GM21576 (cell line): ENCODE data around the gene IDUA.
"Not testable (repeated sequence)": the region's sequence is repeated elsewhere in the genome, so short reads cannot be mapped to it uniquely, and the experiment has no call there.

Experiments
- ATAC-seq: cut with Tn5 transposase; IDR thresholded peaks from one replicate; pipeline ENCODE4 v1.9.1; 2021; ENCODE audit warnings: mild to moderate bottlenecking, moderate library complexity; ENCODE audit not compliant: unreplicated experiment

IDUA gene

DNA sequence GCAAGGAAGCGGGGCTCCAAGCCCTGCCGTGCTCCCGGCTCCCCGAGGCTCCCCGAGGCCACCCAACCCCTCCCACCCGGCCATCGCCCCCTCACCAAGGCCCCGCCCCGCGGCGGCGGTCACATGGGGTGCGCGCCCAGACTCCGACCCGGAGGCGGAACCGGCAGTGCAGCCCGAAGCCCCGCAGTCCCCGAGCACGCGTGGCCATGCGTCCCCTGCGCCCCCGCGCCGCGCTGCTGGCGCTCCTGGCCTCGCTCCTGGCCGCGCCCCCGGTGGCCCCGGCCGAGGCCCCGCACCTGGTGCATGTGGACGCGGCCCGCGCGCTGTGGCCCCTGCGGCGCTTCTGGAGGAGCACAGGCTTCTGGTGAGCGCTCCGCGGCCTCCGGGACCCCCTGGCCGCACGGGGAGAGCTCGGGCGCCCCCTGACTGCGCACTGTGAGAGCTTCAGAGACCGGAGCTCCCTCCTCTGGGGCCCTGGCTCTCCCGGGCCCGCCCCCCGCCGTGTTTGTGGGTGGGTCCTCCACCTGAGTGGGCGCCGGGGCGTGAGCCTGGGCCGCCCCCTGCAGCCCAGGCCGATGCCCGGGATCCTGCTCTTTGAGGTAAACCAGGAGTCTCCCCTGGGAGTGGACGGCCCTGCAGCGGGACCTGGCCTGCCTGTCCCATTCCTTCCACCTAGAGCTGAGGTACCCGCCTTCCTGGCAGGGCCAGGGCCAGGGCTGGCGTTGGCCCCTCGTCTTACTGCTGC lies at the start of gene IDUA:
IDUA (plus strand) TSS at position 166 of the 745 bp plus-strand sequence; CDS start at position 207, 41 bp downstream.
- ATAC-seq, result peak; percentile 64

DNA sequence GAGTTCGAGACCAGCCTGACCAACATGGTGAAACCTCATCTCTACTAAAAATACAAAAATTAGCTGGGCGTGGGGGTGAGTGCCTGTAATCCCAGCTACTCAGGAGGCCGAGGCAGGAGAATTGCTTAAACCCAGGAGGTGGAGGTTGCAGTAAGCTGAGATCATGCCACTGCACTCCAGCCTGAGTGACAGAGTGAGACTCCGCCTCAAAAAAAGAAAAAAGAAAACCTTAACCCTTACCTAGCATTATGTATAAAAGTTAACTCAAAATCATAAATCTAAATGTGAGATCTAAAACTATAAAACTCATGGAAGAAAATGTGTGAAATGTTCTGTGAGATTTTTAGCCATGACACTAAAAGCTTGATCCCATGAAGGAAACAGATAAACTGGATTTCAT lies 47.3 kb upstream of the IDUA start:
- not testable (repeated sequence) for ATAC-seq

DNA sequence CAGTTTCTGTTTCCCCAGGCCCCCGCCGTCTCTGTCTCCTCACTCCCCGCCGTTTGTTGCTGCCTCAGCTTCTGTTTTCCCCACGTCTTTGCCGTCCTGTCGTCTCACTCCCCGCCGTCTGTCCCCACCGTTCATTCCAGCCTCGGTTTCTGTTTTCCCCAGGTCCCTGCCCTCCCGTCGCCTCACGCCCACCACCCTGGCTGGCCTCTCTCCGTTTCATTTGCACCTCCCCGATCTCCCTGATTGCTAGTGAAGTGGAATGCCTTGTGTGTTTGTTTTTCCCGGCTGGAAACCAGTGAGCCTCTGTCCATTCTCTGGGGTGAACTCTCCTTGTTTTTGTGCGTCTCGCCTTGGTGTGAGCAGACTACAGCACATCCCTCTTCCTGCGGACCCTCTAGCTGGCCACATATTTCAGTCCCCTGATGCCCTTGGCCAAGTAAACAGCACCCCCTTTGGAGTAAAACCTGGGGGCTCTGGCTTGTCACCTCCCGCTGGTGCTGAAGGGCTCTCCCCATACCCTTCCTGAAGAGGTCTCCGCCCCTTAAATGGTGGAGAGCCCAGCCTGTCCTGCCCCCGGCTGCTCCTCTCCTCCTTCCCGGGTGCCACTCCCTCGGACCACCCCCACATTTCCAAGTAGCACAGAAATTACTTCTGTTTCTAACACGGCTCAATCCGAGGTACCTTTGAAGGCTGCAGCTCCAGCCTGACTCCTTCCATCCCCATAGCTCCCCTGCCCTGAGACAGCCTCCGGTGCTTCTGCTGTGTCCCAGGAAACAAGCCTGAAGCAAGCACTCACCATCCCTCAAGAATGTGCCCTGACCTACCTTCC lies 41.4 kb upstream of the IDUA start:
- ATAC-seq, result no peak

DNA sequence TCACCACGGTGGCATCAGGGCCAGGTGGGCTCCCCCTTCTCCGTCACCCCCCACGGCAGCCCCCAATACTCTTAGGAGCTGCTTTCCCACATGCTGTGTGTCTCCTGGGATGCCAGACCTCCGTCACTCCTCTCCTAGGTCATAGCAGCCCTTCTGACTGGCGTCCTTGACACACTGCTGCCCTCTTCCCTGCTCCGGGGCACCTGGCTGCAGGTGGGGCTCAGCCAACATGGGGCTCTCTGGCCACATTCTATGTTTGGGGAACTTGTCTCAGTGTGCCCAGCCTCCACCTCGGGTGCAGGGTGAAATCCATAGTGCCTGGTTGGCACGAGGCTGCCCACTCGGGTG lies 40.8 kb upstream of the IDUA start:
- no peak for ATAC-seq

DNA sequence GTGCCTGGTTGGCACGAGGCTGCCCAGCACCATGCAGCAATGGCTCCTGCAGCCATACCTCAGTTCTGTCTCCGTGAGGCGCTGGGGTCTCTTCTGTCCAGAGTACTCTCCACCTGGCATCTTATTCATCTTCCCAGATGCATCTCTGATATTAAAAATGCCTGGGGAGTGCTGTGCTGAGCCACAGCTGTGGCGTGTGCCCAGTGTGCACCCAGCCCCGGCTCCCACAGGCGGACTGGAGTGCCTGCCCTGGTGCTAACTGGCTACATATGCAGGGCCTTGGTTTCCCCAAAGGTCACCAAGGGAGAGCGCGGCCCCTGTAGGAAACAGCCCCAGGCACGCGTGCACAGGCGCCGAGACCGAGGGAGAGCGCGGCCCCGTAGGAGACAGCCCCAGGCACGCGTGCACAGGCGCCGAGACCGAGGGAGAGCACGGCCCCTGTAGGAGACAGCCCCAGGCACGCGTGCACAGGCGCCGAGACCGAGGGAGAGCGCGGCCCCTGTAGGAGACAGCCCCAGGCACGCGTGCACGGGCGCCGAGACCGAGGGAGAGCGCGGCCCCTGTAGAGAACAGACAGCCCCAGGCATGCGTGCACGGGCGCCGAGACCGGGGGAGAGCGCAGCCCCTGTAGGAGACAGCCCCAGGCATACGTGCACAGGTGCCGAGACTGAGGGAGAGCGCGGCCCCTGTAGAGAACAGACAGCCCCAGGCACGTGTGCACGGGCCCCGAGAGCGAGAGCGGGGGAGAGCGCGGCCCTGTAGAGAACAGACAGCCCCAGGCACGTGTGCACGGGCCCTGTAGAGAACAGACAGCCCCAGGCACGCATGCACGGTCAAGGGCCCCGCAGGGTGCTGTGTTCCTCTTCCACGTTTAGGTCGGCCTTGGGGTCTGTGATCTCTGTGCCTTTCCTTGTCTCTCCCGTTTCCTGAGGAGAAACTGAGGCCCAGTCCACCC lies 40.0 kb upstream of the IDUA start:
- ATAC-seq, result no peak

DNA sequence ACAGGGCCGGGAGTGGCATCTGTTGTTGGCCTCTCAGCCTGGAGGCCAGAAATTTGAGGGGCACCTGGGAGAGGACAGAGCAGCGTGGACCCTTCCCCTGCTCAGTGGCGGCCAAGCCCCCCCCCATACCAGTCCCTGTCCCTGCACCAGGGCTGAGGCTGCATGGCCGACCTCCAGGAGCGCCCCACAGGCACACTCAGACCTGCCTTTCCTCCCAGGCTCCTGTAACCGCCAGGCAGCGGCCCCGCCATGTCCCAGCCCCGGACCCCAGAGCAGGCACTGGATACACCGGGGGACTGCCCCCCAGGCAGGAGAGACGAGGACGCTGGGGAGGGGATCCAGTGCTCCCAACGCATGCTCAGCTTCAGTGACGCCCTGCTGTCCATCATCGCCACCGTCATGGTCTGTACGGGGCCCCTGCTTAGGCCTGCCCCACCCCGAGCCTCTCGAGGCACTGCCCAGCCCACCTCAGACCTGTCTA lies 39.3 kb upstream of the IDUA start:
- no peak for ATAC-seq

DNA sequence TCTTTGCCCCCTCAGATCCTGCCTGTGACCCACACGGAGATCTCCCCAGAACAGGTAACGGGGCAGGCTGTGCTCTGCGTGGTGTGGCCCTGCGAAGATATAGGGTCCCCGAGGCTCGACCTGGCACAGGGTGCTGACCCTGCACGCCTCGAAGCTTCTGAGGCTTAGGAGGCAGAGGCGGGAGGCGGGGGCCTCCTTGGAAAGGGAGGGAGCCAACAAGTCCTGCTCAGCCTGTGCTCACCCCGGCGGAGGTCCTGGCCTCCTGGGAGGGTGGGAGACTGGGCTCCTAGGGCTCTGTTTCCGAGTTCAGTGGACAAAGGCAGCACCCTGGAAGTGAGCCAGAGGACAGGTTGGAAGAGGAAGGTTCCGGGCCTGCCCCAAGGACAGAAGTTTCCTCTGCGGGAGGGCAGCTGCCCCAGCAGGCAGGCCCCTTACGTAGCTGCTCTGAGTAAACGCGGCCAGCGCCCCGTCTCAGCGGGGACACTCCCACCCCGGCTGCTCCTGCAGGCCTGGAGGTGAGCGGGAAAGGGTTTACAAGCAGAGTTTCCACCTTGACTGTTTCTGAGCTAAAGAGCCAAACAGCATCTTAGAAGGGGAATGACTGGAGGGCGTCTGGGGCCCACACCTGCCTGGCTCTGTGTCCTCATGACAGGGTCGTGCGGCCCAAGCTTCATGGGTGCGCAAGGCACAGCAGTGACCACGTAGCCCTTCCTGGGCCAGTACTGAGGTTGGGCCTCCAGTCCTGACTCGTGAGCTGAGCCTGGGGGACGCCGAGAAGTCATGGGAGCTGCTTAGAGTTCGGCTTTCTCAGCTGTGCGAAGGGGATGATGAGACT lies 38.5 kb upstream of the IDUA start:
- no peak for ATAC-seq

DNA sequence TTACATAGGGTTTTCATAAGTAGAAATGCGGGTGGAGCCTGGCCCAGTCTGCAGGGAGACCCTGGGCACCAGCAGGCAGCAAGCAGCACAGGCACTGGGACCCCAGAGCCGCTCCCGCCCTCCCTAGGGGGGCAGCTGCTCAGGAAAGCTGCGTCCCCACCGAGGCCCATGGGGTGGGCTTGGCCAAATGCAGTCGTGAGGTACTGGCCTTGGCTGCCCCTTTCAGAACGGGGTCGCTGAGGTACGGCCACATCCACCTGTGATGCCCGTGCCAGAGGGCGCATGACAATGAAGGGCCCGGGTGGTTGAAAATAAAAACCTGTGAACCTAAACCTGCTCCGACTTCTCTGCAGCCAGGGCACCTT lies 37.9 kb upstream of the IDUA start:
- no peak for ATAC-seq

DNA sequence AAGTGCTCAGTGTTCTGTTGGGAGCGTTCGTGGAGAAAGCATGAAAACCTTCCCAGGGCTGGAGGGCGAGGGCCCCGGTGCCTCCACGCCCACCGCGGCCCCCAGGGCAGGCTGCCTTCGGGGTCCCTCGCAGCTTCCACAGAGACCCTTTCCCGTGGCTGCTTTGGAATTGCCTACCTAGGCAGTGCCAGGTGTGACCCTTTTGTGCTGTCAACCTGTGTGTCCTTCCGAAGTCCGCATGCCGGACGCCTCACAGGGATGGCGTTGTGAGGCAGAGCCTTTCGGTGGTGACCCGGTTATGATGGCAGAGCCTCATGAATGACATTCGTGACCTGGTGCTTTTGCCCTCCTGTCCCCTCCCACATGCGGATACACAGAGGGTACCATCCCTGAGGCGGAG lies 37.2 kb upstream of the IDUA start:
- no peak for ATAC-seq

DNA sequence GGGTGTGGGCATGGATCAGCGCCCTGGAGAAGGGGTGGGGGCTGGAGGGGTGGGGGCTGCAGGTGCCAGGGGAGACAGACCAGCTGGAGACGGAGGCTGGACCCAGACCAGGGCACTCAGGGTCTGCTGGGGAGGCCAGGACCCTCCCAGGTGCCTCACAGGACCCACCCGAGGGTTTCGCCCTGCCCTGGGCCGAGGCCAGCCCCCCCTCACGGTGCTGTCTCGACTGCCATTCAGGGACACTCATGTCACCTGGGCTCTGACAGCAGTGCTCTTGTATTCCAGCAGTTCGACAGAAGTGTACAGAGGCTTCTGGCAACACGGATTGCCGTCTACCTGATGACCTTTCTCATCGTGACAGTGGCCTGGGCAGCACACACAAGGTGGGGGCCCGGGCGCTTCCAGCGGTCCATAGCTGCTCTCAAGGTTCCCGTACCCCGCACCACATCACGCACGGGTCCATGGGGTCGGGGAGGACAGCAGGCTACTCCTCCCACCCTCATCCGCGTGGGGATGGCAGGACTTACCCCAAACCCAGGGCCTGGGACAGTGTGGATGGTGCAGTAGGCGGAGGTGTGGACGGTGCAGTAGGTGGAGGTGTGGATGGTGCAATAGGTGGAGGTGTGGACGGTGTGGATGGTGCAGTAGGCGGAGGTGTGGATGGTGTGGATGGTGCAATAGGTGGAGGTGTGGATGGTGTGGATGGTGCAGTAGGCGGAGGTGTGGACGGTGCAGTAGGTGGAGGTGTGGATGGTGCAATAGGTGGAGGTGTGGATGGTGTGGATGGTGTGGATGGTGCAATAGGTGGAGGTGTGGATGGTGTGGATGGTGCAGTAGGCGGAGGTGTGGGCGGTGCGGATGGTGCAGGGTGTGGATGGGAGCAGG lies 36.5 kb upstream of the IDUA start:
- ATAC-seq, result no peak

DNA sequence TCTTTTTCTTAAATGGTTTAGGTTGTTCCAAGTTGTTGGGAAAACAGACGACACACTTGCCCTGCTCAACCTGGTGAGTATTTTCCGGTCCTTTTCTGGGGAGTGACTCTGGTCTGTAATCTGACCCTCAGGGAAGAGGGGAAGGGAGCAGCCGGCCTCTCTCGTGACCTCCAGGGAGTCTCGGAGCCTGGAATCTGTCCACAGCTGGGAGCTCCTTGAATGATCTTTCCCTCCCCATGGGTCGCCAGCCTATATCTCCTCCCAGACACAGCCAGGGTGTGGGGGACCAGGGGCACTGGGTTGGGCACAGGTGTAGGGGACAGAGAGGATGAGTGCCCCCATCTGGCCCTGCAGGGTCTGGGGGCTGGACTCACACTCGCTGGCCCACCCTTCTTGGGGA lies 35.7 kb upstream of the IDUA start:
- no peak for ATAC-seq

DNA sequence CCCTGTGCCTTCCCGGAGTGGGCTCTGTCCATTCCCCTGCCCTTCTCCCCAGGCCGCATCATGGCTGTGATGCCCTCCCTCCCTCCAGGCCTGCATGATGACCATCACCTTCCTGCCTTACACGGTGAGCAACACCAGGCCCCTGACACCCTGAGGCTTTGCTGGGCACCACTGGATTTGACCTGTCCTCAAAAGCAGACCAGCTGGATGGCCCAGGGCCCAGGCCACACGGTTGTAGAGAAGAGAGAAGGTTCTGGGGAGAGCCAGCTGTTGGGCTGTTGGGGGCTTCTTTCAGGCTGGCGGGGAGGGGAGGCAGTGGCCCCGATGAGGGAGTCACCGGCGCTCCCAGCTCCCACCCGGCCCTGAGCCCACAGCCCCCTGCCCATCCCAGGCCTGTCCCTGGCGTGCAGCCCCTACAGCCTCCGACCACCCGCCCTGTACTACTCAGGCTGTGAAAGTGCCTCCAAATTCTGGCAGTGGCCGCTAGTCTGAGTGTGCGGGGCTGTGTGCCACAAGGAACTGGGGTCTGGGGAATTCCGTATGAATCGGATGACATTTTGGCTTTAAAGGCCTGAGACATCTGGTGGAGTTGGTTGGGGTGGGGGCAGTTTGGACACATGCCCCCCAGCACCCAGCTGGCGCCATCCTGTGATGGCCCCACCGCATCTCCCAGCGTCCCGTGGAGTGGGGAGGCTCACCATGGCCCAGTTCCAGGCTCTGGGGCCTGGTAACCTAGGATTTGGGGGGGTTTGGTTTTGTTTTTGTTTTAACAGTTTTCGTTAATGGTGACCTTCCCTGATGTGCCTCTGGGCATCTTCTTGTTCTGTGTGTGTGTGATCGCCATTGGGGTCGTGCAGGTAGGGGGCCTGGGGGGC lies 35.0 kb upstream of the IDUA start:
- ATAC-seq, result no peak

DNA sequence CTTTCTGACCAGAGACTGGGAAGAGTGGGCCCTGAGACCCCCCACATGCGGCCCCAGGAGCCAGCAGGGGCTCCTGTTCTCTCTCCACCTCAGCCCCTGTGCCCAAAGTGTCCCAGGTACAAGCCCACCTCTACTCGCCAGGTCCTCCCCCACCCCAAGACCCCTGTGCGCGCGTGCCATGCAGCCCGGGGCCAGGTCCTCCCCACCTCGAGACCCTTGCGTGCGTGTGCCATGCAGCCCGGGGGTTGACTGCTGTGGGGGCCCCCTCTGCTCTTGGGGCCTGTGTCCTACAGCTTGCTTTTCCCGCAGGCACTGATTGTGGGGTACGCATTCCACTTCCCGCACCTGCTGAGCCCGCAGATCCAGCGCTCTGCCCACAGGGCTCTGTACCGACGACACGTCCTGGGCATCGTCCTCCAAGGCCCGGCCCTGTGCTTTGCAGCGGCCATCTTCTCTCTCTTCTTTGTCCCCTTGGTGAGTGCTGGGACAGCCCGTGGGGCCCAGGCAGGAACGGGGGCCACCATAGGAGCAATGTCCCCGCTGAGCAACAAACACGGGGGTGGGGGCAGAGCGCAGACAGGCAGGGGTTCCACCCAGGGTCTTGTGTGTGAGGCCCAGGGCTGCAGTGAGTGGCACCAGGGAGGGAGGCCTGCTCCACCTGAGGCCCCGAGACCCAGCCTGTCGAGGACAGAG lies 33.8 kb upstream of the IDUA start:
- ATAC-seq, result no peak

DNA sequence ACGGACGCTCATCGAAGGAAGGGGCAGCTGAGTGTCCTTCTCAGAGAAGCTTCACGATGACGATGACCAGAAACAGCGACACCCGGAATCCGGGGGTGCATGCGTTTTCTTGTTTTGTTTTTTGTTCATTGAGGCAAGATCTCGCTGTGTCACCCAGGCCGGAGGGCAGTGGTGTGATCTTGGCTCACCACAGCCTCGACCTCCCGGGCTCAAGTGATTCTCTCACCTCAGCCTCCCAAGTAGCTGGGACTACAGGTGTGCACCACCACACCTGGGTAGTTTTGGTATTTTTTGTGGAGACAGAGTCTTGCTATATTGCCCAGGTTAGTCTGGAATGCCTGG lies 33.3 kb upstream of the IDUA start:
- ATAC-seq, result no peak

DNA sequence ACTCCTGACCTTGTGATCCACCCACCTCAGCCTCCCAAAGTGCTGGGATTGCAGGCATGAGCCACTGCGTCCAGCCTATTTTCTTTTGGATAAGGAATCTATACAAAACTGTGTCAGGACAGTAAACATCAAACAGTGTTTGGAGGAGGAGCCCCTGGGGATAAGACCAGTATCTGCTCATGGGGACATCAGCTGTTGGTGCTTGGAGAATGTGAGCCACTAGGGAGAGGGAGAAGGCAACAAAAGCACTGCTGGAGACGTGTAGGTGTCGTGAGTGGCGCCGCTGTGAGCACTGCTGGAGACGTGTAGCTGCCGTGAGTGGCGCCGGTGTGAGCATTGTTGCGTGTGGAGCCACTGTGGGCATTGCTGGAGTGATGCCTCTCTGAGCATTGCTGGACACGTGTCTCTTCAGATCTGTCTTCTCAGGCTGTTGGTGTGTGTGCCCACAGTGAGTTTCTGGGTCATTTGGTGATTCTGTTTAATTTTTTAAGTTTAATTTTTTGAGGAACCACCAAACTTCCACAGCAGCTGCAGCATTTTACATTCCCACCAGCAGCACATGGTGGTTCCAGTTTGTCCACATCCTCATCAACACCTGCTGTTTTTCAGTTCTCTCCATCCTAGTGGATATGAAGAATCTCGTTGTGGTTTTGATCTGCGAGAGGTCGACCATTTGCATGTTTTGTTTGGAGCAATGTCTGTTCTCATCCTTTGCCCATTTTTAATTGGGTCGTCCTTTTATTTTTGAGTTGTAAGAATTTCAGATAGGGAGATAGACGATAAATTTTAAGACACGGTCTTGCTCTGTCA lies 32.4 kb upstream of the IDUA start:
- no peak for ATAC-seq

DNA sequence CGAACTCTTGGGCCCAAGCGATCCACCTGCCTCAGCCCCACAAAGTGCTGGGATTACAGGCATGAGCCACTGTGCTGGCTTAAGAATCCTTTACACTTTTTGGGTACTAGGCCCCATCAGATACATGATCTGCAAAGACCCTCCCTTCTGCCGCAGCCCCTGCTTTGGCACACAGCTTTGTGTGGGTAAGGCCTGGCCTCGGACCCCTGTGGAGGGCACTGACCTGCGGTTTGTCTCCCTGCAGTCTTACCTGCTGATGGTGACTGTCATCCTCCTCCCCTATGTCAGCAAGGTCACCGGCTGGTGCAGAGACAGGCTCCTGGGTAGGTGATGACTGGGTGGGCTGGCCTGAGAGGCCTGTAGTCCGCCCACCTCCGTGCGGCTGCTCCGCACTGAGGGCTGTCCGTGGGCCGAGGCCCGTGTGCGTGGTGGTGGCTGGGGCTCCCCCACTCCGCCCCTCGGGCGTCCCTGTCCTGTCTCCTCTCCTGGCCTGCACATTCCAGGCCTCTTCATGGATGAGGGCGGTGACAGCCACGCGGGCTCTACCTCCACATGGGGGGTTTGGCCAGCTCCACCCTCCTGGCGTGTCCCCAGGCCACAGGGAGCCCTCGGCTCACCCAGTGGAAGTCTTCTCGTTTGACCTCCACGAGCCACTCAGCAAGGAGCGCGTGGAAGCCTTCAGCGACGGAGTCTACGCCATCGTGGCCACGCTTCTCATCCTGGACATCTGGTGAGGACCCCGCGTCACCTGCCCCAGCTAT lies 31.5 kb upstream of the IDUA start:
- ATAC-seq, result no peak
